GM20431 (cell line): ENCODE data around the gene DGCR2.
"Not testable (repeated sequence)": the region's sequence is repeated elsewhere in the genome, so short reads cannot be mapped to it uniquely, and the experiment has no call there.

ENCODE experiments used
- in situ Hi-C: fragments of 300-500 bp; cut with MseI, MboI; formaldehyde crosslinking; loops from one replicate; pipeline ENCODE4 v1.15.0; 2020; ENCODE audit warnings: low sequenced_read_pairs; ENCODE audit not compliant: unreplicated experiment

DGCR2 gene

GRCh38 chr22:19018256-19018655, 104.0 kb downstream of the DGCR2 start:
- in situ Hi-C loops, result no loop called here

- in situ Hi-C loops, result no loop called here
Observed at GRCh38 chr22:19016081-19016766, 106.0 kb downstream of the DGCR2 start.

- in situ Hi-C loops, result no loop called here
Observed at GRCh38 chr22:19014886-19015285, 107.3 kb downstream of the DGCR2 start.

- in situ Hi-C loops, result not testable (repeated sequence)
Observed at GRCh38 chr22:19013881-19014598, 108.2 kb downstream of the DGCR2 start.

GRCh38 chr22:19013411-19013810, 108.8 kb downstream of the DGCR2 start:
- in situ Hi-C loops, result not testable (repeated sequence)

- in situ Hi-C loops, result no loop called here
Observed at GRCh38 chr22:19012308-19012986, 109.8 kb downstream of the DGCR2 start.

- in situ Hi-C loops, result not testable (repeated sequence)
Observed at GRCh38 chr22:19011611-19012010, 110.6 kb downstream of the DGCR2 start.

- in situ Hi-C loops, result no loop called here
Observed at GRCh38 chr22:19011075-19011474, 111.1 kb downstream of the DGCR2 start.

GRCh38 chr22:19005905-19006304, 116.3 kb downstream of the DGCR2 start:
- in situ Hi-C loops, result no loop called here

GRCh38 chr22:19004471-19004870, 117.7 kb downstream of the DGCR2 start:
- in situ Hi-C loops, result no loop called here

- in situ Hi-C loops, result no loop called here
Observed at GRCh38 chr22:19003508-19003907, 118.7 kb downstream of the DGCR2 start.

- in situ Hi-C loops, result no loop called here
Observed at GRCh38 chr22:19002684-19003038, 119.6 kb downstream of the DGCR2 start.

GRCh38 chr22:19001204-19001603, 121.0 kb downstream of the DGCR2 start:
- in situ Hi-C loops, result no loop called here

GRCh38 chr22:19000106-19000505, 122.1 kb downstream of the DGCR2 start:
- in situ Hi-C loops, result not testable (repeated sequence)

- in situ Hi-C loops, result no loop called here
Observed at GRCh38 chr22:18999416-18999815, 122.8 kb downstream of the DGCR2 start.

- in situ Hi-C loops, result no loop called here
Observed at GRCh38 chr22:18999008-18999407, 123.2 kb downstream of the DGCR2 start.

GRCh38 chr22:18997925-18998315, 124.3 kb downstream of the DGCR2 start:
- in situ Hi-C loops, result no loop called here

GRCh38 chr22:18997306-18997924, 124.8 kb downstream of the DGCR2 start:
- in situ Hi-C loops, result no loop called here

- in situ Hi-C loops, result no loop called here
Observed at GRCh38 chr22:18996376-18996900, 125.8 kb downstream of the DGCR2 start.

GRCh38 chr22:18995327-18995711, 126.9 kb downstream of the DGCR2 start:
- in situ Hi-C loops, result no loop called here
